Tibial nerve (tissue), 3 donors: ENCODE data around the gene NABP2.

Experiments
- CTCF ChIP-seq, 5 experiments: fragments of 200-600 bp in 3 of 5; fragments of 450-650 bp in 2 of 5; sonication (generic) in 3 of 5; IDR thresholded peaks; one replicate each; pipeline ENCODE4 v1.5.1; 2016 to 2019; ENCODE audit warnings: antibody characterized with exemption in 5 of 5, mild to moderate bottlenecking in 3 of 5, moderate library complexity in 2 of 5
- POLR2A ChIP-seq, 2 donors: fragments of 450-650 bp; IDR thresholded peaks; one replicate each; pipeline ENCODE4 v1.6.1; 2017; ENCODE audit warnings: antibody characterized with exemption in 2 of 2, mild to moderate bottlenecking in 2 of 2, moderate library complexity in 2 of 2

DNA sequence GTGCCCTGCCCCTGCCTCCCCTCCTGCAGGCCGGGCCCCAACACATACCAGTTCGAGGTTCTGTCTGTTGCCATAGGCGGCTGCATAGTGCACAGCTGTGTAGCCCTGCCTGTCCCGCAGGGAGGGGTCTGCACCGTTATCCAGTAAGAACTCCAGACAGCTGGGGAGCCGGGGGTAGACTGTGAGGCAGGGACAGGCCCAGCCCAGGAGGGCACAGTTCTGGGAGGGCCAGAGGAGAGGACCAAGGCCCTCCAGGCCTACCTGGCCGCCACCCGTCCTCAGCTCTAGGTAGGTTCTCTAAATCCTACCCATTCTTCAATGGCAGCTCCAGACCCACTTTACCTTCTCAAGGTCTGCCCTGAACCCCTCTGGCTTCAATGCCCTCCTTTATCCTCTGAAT, 24.6 kb downstream of the NABP2 start:
- TF ChIP-seq POLR2A (IDR thresholded peaks at IDR 0.05) (no peak), CTCF (IDR thresholded peaks at IDR 0.05) (no peak)
